Endodermal cell (in vitro differentiated cells): ENCODE measurements around the gene ITGA11. TPM values are rescaled to one million over a fixed set of nuclear protein-coding genes. Genes with fewer than 3 reads are reported as not detected.
A peak's percentile ranks its signal among the peaks of the same experiment; 100 is the strongest.

Experiments used
- DNase-seq: peaks from one replicate; pipeline ENCODE4 v3.0.0-alpha.2; 2017
- H3K27ac ChIP-seq: 2 replicates; pipeline ENCODE4 v1.5.1; 2013; ENCODE audit warnings: mild to moderate bottlenecking, low read depth, low read length, moderate library complexity
- H3K27me3 ChIP-seq: 2 replicates; pipeline ENCODE4 v1.6.1; 2013; ENCODE audit warnings: mild to moderate bottlenecking, low read length, moderate library complexity; ENCODE audit not compliant: insufficient read depth, control insufficient read depth, poor library complexity, severe bottlenecking
- H3K36me3 ChIP-seq: 2 replicates; pipeline ENCODE4 v1.7.0; 2013; ENCODE audit warnings: mild to moderate bottlenecking, low read length, moderate library complexity; ENCODE audit not compliant: control insufficient read depth, insufficient read depth
- H3K4me1 ChIP-seq: one replicate; pipeline ENCODE4 v1.7.0; 2013; ENCODE audit warnings: low read length; ENCODE audit not compliant: control insufficient read depth, insufficient read depth
- H3K4me3 ChIP-seq: 2 replicates; pipeline ENCODE4 v1.5.1; 2013; ENCODE audit warnings: mild to moderate bottlenecking, low read length, moderate library complexity
- H3K9ac ChIP-seq: 2 replicates; pipeline ENCODE4 v1.6.1; 2013; ENCODE audit warnings: mild to moderate bottlenecking, low read length, moderate library complexity; ENCODE audit not compliant: poor library complexity, severe bottlenecking; ENCODE audit errors: extremely low read depth
- H3K9me3 ChIP-seq: 2 replicates; pipeline ENCODE4 v1.6.1; 2013; ENCODE audit warnings: mild to moderate bottlenecking, low read length, moderate library complexity; ENCODE audit not compliant: control insufficient read depth
- H3K27ac Mint-ChIP-seq: 2 replicates; pipeline ENCODE4 v1.8.0; 2020; ENCODE audit warnings: mixed read lengths
- H3K27me3 Mint-ChIP-seq: 2 replicates; pipeline ENCODE4 v1.8.0; 2021; ENCODE audit warnings: mild to moderate bottlenecking, mixed read lengths; ENCODE audit not compliant: insufficient read depth
- H3K36me3 Mint-ChIP-seq: 2 replicates; pipeline ENCODE4 v1.8.0; 2020; ENCODE audit warnings: low read depth, mixed read lengths
- H3K4me1 Mint-ChIP-seq: 2 replicates; pipeline ENCODE4 v1.8.0; 2020; ENCODE audit warnings: mixed read lengths
- H3K4me3 Mint-ChIP-seq: 2 replicates; pipeline ENCODE4 v1.8.0; 2020; ENCODE audit warnings: mild to moderate bottlenecking, moderate library complexity, mixed read lengths
- H3K9me3 Mint-ChIP-seq: 2 replicates; pipeline ENCODE4 v1.8.0; 2020; ENCODE audit warnings: mild to moderate bottlenecking, mixed read lengths
- WGBS, 2 experiments: methylation state at CpG; one replicate each; pipeline versions ENCODE4 v1.1.5 to v1.1.7; 2013; ENCODE audit warnings: missing lambda C conversion rate in 2 of 2, mixed read lengths in 1 of 2; ENCODE audit not compliant: insufficient coverage in 1 of 2, insufficient read length in 1 of 2; 5-methylcytosine and 5-hydroxymethylcytosine counted together
- total RNA-seq, 2 donors: library from RNA; stranded (reverse); fragmentation: NEBNext Ultra II Directional in 1 of 2; extraction: Animal tissue kit (Norgen Biotek cat#: 25700) in 1 of 2; gene quantifications; 2 replicates in 1 of 2; 3 replicates in 1 of 2; pipeline ENCODE4 v1.2.1, GENCODE V29; 2021
- TF ChIP-seq, protein P1 (sequence below): fragments of 200-600 bp; sonication (generic); conservative IDR thresholded peaks from 2 replicates; pipeline ENCODE4 v1.5.0; 2021; ENCODE audit warnings: antibody characterized with exemption, mild to moderate bottlenecking

Gene ITGA11
- total RNA-seq, 2 donors from 2014 or later = 0.35 to 1.4 TPM

- Mint-ChIP-seq H3K4me3 (no peak overlapping the region), H3K9me3 (peaks cover 11% of the 10 kb centered on the region), H3K27me3 (peaks cover 1% of the 10 kb centered on the region), H3K4me1 (peaks cover 12% of the 10 kb centered on the region), H3K27ac (no peak overlapping the region), H3K36me3 (no peaks in the 10 kb centered on the region)
- Histone ChIP-seq H3K9ac (no peak overlapping the region), H3K4me1 (peaks cover 5% of the 10 kb centered on the region), H3K4me3 (no peak overlapping the region), H3K36me3 (no peaks in the 10 kb centered on the region), H3K9me3 (peaks cover 12% of the 10 kb centered on the region), H3K27ac (no peak overlapping the region), H3K27me3 (no peaks in the 10 kb centered on the region)
- TF ChIP-seq, protein P1, sequence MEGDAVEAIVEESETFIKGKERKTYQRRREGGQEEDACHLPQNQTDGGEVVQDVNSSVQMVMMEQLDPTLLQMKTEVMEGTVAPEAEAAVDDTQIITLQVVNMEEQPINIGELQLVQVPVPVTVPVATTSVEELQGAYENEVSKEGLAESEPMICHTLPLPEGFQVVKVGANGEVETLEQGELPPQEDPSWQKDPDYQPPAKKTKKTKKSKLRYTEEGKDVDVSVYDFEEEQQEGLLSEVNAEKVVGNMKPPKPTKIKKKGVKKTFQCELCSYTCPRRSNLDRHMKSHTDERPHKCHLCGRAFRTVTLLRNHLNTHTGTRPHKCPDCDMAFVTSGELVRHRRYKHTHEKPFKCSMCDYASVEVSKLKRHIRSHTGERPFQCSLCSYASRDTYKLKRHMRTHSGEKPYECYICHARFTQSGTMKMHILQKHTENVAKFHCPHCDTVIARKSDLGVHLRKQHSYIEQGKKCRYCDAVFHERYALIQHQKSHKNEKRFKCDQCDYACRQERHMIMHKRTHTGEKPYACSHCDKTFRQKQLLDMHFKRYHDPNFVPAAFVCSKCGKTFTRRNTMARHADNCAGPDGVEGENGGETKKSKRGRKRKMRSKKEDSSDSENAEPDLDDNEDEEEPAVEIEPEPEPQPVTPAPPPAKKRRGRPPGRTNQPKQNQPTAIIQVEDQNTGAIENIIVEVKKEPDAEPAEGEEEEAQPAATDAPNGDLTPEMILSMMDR = peak; percentile 53
- peak; percentile 71 for DNase-seq
- 89 to 92% methylated on average over 2 to 7 of the region's 7 CpGs for WGBS, 2 experiments
Measured at GRCh38 chr15:68389041-68389930, 42.7 kb downstream of the ITGA11 start.

- no peak overlapping the region for H3K4me3 Mint-ChIP-seq
- peaks cover 3% of the 10 kb centered on the region for H3K9me3 ChIP-seq
- peaks cover 5% of the 10 kb centered on the region for H3K4me1 ChIP-seq
Measured at GRCh38 chr15:68387381-68388143, 44.4 kb downstream of the ITGA11 start.

More at GRCh38 chr15:68387381-68388143, 44.4 kb downstream of the ITGA11 start:
- Histone ChIP-seq H3K9ac (no peak overlapping the region), H3K27ac (no peak overlapping the region), H3K27me3 (no peaks in the 10 kb centered on the region), H3K36me3 (no peaks in the 10 kb centered on the region), H3K4me3 (no peak overlapping the region)
- peak; percentile 28 for DNase-seq
- 89 to 95% methylated on average over 8 to 12 of the region's 12 CpGs for WGBS, 2 experiments
- Mint-ChIP-seq H3K27ac (no peak overlapping the region), H3K36me3 (no peaks in the 10 kb centered on the region), H3K27me3 (peaks cover 1% of the 10 kb centered on the region), H3K4me1 (peaks cover 12% of the 10 kb centered on the region), H3K9me3 (peaks cover 15% of the 10 kb centered on the region)
- TF ChIP-seq, protein P1 = no peak
